ENCODE data around the gene HPSE.

The HPSE gene

GRCh38 chr4:83334425-83335241, at the start of gene HPSE:
TSS of gene HPSE (minus strand) at chr4:83334848. CDS start at chr4:83334782, 66 bp downstream.
- peak within 1 kb of the TSS; percentile 83 to 86 for H3K4me3 ChIP-seq (ENCODE audit: low read depth in 1 of 2, low read length in 1 of 2)
- peak within 1 kb of the TSS; percentile 65 for H3K27ac ChIP-seq
- no peaks in the 10 kb centered on the region for H3K36me3 ChIP-seq
- peaks cover 27% of the 10 kb centered on the region for H3K27me3 ChIP-seq
- TF ChIP-seq, protein P1, sequence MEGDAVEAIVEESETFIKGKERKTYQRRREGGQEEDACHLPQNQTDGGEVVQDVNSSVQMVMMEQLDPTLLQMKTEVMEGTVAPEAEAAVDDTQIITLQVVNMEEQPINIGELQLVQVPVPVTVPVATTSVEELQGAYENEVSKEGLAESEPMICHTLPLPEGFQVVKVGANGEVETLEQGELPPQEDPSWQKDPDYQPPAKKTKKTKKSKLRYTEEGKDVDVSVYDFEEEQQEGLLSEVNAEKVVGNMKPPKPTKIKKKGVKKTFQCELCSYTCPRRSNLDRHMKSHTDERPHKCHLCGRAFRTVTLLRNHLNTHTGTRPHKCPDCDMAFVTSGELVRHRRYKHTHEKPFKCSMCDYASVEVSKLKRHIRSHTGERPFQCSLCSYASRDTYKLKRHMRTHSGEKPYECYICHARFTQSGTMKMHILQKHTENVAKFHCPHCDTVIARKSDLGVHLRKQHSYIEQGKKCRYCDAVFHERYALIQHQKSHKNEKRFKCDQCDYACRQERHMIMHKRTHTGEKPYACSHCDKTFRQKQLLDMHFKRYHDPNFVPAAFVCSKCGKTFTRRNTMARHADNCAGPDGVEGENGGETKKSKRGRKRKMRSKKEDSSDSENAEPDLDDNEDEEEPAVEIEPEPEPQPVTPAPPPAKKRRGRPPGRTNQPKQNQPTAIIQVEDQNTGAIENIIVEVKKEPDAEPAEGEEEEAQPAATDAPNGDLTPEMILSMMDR (IDR thresholded peaks at IDR 0.05) = no peak
- peaks cover 21 to 26% of the 10 kb centered on the region in 2 experiments for H3K4me1 ChIP-seq (ENCODE audit: control insufficient read depth in 1 of 2, insufficient read depth in 1 of 2, low read depth in 1 of 2, low read length in 1 of 2)
- no peaks in the 10 kb centered on the region for H3K9me3 ChIP-seq

DNA sequence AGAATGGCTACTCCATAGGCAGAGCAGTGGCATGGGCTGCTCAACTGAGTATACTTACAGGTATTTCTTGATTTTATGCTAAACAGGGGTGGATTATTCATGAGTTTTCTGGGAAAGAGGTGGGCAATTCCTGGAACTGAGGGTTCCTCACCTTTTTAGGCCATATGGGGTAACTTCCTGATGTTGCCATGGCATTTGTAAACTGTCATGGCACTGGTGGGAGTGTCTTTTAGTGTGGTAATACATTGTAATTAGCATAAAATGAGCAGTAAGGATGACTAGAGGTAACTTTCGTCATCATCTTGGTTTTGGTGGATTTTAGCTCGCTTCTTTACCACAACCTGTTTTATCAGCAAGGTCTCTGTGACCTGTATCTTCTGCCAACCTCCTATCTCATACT, 48.2 kb upstream of the HPSE start:
- H3K4me1 ChIP-seq (ENCODE audit: control insufficient read depth in 1 of 2, insufficient read depth in 1 of 2, low read depth in 1 of 2, low read length in 1 of 2) = peaks cover 0 to 4% of the 10 kb centered on the region in 2 experiments
- no peak overlapping the region for H3K27ac ChIP-seq
- TF ChIP-seq, protein P1 (IDR thresholded peaks at IDR 0.05) = no peak
- H3K9me3 ChIP-seq = peaks cover 9% of the 10 kb centered on the region
- no peak overlapping the region for H3K4me3 ChIP-seq (ENCODE audit: low read depth in 1 of 2, low read length in 1 of 2)
- H3K36me3 ChIP-seq = no peaks in the 10 kb centered on the region
- no peaks in the 10 kb centered on the region for H3K27me3 ChIP-seq

- H3K4me3 ChIP-seq (ENCODE audit: low read depth in 1 of 2, low read length in 1 of 2) = no peak overlapping the region
- H3K36me3 ChIP-seq = no peaks in the 10 kb centered on the region
- TF ChIP-seq, protein P1 (IDR thresholded peaks at IDR 0.05) = no peak
- H3K27ac ChIP-seq = no peak overlapping the region
- peaks cover 0 to 4% of the 10 kb centered on the region in 2 experiments for H3K4me1 ChIP-seq (ENCODE audit: control insufficient read depth in 1 of 2, insufficient read depth in 1 of 2, low read depth in 1 of 2, low read length in 1 of 2)
- peaks cover 9% of the 10 kb centered on the region for H3K9me3 ChIP-seq
- no peaks in the 10 kb centered on the region for H3K27me3 ChIP-seq
Measured at GRCh38 chr4:83381173-83381572, 46.5 kb upstream of the HPSE start.

- H3K36me3 ChIP-seq = no peaks in the 10 kb centered on the region
- TF ChIP-seq, protein P1 (IDR thresholded peaks at IDR 0.05) = no peak
- H3K27me3 ChIP-seq = no peaks in the 10 kb centered on the region
- H3K27ac ChIP-seq = no peak overlapping the region
- H3K4me1 ChIP-seq (ENCODE audit: control insufficient read depth in 1 of 2, insufficient read depth in 1 of 2, low read depth in 1 of 2, low read length in 1 of 2) = peaks cover 0 to 4% of the 10 kb centered on the region in 2 experiments
- H3K9me3 ChIP-seq = peaks cover 9% of the 10 kb centered on the region
- H3K4me3 ChIP-seq (ENCODE audit: low read depth in 1 of 2, low read length in 1 of 2) = no peak overlapping the region
Measured at GRCh38 chr4:83378419-83378818, 43.8 kb upstream of the HPSE start.

- no peak overlapping the region for H3K4me3 ChIP-seq (ENCODE audit: low read depth in 1 of 2, low read length in 1 of 2)
- no peaks in the 10 kb centered on the region for H3K36me3 ChIP-seq
- H3K27me3 ChIP-seq = no peaks in the 10 kb centered on the region
- no peak overlapping the region for H3K27ac ChIP-seq
- no peaks in the 10 kb centered on the region for H3K4me1 ChIP-seq (ENCODE audit: control insufficient read depth in 1 of 2, insufficient read depth in 1 of 2, low read depth in 1 of 2, low read length in 1 of 2)
- no peaks in the 10 kb centered on the region for H3K9me3 ChIP-seq
- TF ChIP-seq, protein P1 (IDR thresholded peaks at IDR 0.05) = no peak
Measured at GRCh38 chr4:83372931-83373330, 38.3 kb upstream of the HPSE start.
